Inferior parietal cortex (tissue), 1 donor: Measurements from ENCODE around the gene KRT76.
"Not testable (repeated sequence)": the region's sequence is repeated elsewhere in the genome, so short reads cannot be mapped to it uniquely, and the experiment has no call there.

Source experiments
- DNase-seq: peaks from one replicate; pipeline ENCODE4 v3.0.0-alpha.2; 2016; ENCODE audit errors: extremely low spot score

KRT76 gene

DNA sequence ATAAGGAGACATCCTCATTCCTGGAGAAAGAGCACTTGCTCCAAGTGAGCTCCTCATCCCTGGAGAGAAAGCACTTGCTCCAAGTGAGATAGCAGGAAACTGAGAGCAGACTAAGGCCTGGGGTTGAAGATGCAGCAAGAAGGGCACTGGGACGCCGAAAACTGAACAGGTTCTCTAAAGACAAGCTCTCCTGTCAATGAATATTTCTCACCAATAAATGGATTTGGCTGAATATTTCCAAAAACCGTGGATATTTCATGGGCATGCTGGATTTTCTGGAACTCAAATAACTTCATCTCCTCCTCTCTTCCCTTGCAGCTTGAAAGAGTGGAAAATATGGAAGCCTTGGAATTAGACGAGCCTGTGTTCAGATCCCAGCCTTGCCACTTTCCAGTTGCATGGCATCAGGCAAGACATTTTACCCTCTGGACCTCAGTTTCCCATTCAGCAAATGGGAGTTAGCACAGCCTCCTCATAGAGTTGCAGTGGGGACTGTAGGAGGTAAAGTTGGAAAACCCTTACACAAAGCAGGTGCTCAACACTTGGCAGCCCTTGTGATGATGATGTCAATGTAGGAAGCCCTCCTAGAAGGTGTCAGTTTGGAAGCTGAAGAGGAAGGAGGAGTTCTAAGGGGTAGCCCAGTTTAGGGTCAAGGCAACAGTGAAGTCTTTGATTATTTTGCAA is 4.4 kb upstream of the KRT76 start:
- DNase-seq, result no peak

DNA sequence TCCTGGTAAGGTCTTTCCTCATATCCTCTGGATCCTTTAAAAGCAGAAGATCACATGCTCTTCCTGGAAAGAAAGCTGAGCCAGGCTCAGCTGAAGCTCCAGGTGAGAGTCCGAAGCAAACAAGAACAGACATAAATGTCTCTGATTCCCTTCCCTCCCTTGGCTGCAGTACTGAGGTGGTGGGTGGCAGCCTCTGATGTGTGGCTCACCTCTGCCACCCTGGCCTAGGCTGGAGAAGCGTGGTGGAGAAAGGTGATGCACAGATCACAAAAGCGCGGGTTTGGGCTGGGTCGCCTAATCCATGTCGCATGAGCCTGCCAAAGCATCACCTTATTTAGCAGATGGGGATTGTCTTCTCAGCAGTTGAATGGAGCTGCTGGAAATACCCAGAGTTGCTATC is 2.8 kb upstream of the KRT76 start:
- DNase-seq, result no peak

- no peak for DNase-seq
Measured at GRCh38 chr12:52778833-52779232, 1.7 kb upstream of the KRT76 start.

DNA sequence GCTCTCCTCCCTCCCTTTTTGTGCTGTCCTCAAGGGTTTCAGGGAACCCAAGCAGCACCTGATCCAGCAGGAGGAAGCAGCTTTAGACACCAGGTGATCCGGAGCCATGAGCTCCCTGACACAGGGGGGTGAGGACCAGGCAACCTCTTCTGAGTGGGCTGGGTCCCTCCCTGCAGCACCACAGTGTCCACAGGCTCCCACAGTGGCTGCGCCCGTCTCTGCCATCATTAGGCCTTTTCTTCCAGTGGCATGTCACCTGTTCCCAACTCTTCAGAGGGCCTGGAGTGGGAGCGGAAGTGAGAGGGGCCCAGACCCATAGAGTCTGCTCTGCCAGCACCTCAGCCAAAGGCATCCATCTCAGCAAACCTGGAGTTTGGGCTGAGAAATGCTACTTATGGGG is 421 bp upstream of the KRT76 start:
- DNase-seq, result no peak

DNA sequence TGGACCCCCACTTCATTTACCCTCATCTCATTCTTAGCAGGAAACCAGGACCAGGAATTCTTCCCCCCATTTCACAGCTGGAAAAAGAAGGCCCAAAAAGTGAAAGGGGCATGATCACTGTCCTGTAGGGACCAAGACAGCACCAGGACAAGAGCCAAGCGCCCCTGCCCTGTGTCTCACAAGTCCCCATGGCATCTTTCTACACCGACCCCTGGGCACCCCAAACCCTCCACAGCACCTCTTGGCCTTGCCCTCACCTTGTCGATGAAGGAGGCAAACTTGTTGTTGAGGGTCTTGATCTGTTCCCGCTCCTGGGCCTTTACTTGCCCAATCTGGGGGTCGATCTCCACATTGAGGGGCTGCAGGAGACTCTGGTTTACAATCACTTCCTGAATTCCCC is 710 bp downstream of the KRT76 start:
- DNase-seq, result no peak

DNA sequence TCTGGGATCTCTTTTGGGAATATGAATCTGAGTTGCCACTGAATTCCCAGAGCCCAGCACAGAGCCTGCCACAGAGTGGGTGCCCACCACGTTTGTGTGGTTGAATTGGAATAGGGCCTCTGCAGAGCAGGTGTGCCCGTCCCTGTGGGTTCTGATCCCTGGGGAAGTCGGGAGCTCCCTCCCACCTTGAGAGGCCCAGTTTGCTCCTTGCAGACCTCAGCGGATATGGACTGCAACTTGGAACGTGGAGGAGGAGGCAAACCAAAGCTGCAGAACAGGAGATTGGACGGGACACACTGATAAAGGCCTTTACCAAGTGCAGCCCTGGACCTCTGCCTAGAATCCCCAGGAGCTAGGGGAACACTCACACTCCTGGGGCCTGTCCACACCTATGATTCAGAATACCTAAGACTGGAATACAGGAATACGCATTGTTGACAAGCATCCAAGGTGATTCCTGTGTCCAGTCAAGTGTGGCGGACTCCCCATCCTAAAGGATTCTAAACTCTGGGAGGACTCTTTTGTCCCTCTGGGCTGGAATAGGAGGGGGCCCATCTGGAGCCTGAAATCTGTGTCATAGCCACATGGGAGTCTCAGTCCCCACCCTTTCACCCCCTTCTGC is 2.4 kb downstream of the KRT76 start:
- DNase-seq, result no peak

DNA sequence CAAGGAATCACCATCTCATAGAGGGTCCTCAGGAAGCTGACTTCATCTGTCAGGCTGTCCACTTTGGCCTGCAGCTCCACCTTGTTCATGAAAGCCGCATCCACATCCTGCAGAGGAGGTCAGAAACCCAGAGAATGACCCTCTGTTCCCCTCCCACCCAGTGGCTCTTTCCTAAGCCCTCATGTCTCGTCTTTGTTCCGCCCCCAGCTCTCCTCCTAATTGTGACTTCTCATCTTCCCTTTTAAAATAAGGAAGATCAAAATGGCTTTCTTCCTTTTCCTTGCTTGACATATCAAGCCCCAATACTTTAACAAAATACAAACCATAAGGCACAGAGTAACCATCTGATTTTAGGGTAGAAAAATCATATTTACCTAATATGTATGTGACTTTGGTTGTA is 4.4 kb downstream of the KRT76 start:
- DNase-seq, result no peak

DNA sequence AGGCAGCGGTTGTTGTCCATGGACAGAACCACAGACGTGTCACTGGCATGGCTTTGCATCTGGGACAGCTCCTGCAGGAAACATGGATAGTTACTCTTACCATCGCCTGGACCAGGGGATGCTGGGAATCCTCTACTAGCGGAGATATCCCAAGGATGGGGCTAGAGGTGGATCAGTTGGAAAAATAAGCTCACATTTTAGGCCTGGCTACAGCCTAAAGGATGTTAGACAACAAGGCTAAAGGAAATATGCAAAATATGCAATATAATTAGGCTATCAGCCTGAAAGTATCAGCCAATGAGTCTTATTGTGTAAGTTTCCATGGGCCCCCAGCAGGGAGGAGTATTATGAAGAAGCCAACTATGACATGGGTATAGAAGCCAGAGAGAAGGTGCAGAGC is 5.0 kb downstream of the KRT76 start:
- no peak for DNase-seq

DNA sequence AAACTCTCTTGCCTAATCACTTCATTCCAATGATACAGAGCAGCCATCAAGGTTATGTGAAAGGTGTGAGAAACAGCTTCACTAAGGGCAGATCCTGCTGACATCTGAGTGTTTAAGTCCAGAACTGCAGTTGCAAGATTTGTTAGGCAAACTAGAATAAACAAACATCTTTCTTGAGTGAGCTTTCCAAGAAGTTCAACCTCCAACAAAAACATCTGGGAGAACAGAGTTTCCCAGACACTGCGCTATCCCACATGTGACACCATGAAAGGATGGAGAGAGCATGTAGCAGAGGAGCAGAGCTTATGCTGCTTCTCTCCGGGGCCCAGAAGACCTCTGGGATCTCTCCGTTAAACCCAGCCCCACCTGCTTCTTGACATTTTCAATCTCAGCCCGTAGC is 5.6 kb downstream of the KRT76 start:
- DNase-seq, result no peak

GRCh38 chr12:52771088-52771487 is 6.1 kb downstream of the KRT76 start:
- DNase-seq, result no peak

DNA sequence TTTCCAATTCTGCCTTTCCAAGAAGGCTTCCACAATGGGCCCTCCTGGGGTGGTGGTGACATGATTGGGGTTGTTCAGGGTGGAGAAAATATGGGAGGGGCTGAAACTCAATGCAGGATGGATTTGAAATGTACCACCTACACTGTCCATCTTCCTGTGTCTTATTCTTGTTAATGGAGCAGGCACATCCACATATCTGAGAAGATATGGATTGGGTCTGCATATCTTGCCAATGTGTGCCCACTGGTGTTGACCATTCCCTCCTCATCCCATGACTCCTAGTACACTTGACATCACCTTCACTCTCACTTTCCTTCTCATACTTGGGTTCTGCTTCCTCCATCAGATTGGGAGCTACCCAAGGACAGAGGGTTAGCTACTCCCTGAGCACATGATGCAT is 7.2 kb downstream of the KRT76 start:
- no peak for DNase-seq

DNA sequence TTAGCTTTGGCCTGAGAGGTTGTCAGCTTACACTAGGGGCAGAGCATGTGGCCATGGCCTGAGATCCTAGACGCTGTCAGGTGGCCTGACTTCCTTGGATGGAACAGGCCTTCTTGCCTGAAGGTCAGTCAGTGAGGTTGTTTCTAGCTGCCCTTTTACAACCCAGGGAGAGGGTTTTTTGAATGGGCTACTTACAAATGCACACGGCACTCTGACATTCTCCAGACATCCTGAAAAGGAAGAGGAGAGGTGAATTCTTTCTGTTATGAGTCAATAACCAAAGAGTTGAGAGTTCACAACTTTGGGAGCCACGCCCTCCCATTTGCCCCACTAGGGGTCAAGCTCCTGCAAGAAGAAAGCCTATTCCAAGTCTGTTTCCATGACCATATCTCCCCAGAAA is 7.8 kb downstream of the KRT76 start:
- DNase-seq, result no peak

- no peak for DNase-seq
Measured at GRCh38 chr12:52768479-52769200, 8.5 kb downstream of the KRT76 start.

DNA sequence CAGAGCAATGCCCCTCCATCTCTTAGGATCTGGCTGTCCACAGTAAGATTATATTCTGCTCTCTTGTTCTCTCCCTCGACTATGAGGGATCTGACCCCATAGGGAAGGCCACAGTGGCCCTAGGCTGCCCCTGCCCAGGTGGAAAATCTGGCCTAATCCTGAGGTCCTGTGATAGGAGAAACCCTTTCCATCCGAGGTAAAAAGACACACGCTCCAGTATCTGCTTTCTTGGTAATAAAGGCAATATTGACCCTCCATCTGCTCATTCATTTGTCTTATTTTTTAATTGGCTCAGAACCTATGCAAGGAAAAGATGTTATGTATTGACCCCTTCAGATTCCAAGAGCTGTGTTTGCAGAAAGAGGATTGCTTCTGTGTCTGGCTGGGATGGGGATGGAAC is 9.7 kb downstream of the KRT76 start:
- no peak for DNase-seq

DNA sequence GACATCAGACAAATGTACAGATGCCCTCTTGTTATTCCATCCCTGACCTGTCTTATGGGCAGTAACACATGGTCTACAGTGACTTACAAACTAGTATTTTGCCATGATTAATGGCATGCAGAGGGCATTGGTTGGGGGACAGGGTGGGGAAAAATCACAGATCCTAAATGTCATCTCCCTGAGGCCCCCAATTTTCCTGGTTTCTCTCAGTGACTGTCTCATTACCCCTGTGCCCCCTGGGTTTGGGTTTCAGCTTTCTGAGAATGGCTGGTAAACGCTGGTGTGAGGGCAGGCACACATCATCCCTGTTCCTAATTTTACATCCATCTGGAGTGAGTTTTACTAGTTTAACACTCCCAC is 10.1 kb downstream of the KRT76 start:
- DNase-seq, result no peak

GRCh38 chr12:52766351-52767019 is 10.7 kb downstream of the KRT76 start:
- DNase-seq, result no peak

DNA sequence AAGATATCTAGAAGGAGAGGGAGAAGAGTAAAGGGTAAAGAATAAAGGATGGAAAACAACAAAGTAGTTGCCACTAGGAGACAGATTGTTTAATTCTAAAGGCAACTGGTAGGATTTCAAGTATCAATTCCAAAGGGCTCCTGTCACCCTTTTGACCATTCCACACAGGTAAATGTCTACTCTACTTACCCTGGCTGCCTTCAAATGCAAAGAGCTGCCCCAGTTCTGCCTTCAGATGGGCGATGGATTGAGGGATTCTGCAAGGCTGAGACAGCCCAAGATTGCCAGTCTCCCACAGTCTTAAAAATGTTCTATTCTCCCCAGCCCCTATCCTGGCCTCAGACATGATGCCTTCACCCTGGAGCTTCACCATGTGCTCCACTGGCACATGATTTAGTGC is 11.4 kb downstream of the KRT76 start:
- DNase-seq, result no peak

DNA sequence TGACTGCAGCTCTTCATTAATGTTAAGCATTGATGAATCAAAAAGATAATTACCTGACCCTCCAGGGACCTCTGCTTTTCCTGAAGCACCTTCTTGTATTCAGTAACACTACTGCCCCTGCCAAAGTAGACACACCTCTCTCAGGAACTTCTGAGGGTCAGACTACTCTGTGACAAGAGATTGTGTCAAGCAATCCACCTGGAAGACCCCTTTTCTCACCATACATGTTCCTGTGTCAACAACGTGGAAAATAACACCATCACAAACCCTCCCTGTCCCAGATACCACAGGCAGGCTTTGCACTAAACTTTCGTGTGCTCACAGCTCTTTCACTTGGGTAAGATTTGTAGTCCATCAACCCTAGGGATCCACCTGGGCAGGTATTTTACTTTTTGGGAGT is 13.2 kb downstream of the KRT76 start:
- no peak for DNase-seq

- DNase-seq, result no peak
Measured at GRCh38 chr12:52763036-52763659, 14.0 kb downstream of the KRT76 start.

GRCh38 chr12:52761802-52762201 is 15.3 kb downstream of the KRT76 start:
- DNase-seq, result no peak

DNA sequence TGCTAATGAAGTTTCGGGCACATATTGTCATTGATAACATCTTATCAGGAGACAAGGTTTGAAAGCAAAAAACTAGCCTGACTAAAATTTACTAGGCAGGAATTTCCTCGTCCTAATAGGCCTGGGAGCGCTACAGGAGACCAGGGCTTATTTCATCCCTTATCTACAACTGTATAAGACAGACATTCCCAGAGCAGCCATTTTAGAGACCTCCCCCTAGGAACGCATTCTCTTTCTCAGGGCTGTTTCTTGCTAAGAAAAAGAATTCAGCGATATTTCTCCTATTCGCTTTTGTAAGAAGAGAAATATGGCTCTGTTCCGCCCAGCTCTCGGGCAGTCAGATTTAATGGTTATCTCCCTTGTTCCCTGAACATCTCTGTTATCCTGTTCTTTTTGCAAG is 15.9 kb downstream of the KRT76 start:
- not testable (repeated sequence) for DNase-seq

DNA sequence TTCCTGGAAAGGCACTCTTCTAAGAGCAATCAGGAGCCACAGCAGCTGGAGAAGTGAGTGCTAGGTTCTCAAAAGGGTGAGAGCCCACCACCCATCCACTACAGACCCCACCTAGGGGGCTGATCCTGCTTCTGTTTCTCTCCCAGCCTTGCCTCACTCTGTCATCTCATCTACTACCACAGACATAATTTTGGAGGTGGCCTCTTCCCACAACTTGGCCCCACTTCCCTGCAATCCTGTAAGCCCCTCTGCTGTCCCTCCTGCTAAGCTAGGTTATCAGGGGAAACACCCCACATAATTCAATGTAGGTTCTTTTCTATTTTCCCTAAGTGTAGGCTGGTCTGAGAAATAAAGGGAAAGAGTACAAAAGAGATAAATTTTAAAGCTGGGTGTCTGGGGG is 16.5 kb downstream of the KRT76 start:
- DNase-seq, result no peak
